SK-N-SH (cell line): ENCODE results near the gene ARHGAP4. TPM values are rescaled to one million over a fixed set of nuclear protein-coding genes. Genes with fewer than 3 reads are reported as not detected.

Experiments used
- CTCF ChIA-PET: fragments of 300-600, 350-600 bp; formaldehyde crosslinking; extraction: SDS; loops from one replicate; lab custom pipeline; 2021; lab: Yijun Ruan, JAX
- POLR2A ChIA-PET: fragments of 350-600 bp; sonication (Branson Sonifier 250); formaldehyde crosslinking; extraction: SDS; loops from one replicate; lab custom pipeline; 2020; ENCODE audit warnings: antibody characterized with exemption, inconsistent platforms; lab: Yijun Ruan, JAX
- DNase-seq: peaks from one replicate; pipeline ENCODE4 v3.0.0; 2012
- H2AFZ ChIP-seq: fragments of 200-600 bp; sonication (generic); 2 replicates; pipeline ENCODE4 v1.8.1; 2016; ENCODE audit warnings: antibody characterized with exemption, mild to moderate bottlenecking, low read depth
- H3F3A ChIP-seq: fragments of 200-600 bp; sonication (generic); replicated peaks from 2 replicates; pipeline ENCODE3; 2016; ENCODE audit warnings: antibody characterized with exemption, mild to moderate bottlenecking; ENCODE audit not compliant: insufficient read depth
- H3K27ac ChIP-seq, 2 experiments: fragments of 200-500 bp in 1 of 2; fragments of 200-600 bp in 1 of 2; sonication (Bioruptor generic) in 1 of 2; sonication (generic), shearing (Covaris generic) in 1 of 2; 2 replicates each; pipeline versions ENCODE4 v1.5.1 to v1.6.1; 2014 to 2016; ENCODE audit warnings: low read depth in 2 of 2, inconsistent platforms in 1 of 2, low read length in 1 of 2, mild to moderate bottlenecking in 1 of 2, mixed read lengths in 1 of 2
- H3K27me3 ChIP-seq: fragments of 200-600 bp; sonication (generic), shearing (Covaris generic); 2 replicates; pipeline ENCODE4 v1.6.1; 2016; ENCODE audit warnings: mixed run types; ENCODE audit not compliant: insufficient read depth
- H3K36me3 ChIP-seq, 2 experiments: fragments of 200-500 bp in 1 of 2; fragments of 200-600 bp in 1 of 2; sonication (Bioruptor generic) in 1 of 2; sonication (generic) in 1 of 2; replicated peaks in 1 of 2; 2 replicates each; pipeline versions ENCODE3 to v1.5.1; 2014 to 2016; ENCODE audit warnings: low read length in 1 of 2, mild to moderate bottlenecking in 1 of 2; ENCODE audit not compliant: insufficient read depth in 2 of 2, control insufficient read depth in 1 of 2
- H3K4me1 ChIP-seq, 2 experiments: fragments of 200-500 bp in 1 of 2; fragments of 200-600 bp in 1 of 2; sonication (Bioruptor generic) in 1 of 2; sonication (generic), shearing (Covaris generic) in 1 of 2; 2 replicates each; pipeline versions ENCODE4 v1.5.1 to v1.6.1; 2014 to 2016; ENCODE audit warnings: low read depth in 1 of 2, low read length in 1 of 2, mixed run types in 1 of 2; ENCODE audit not compliant: insufficient read depth in 2 of 2, control insufficient read depth in 1 of 2
- H3K4me2 ChIP-seq: fragments of 200-600 bp; sonication (generic), shearing (Covaris generic); 2 replicates; pipeline ENCODE4 v1.6.1; 2017; ENCODE audit warnings: mixed run types
- H3K4me3 ChIP-seq, 2 experiments: fragments of 200-500 bp in 1 of 2; fragments of 200-600 bp in 1 of 2; sonication (Bioruptor generic) in 1 of 2; sonication (generic), shearing (Covaris generic) in 1 of 2; 2 replicates each; pipeline versions ENCODE4 v1.5.1 to v1.8.1; 2014 to 2016; ENCODE audit warnings: low read depth in 2 of 2, inconsistent platforms in 1 of 2, low read length in 1 of 2, mild to moderate bottlenecking in 1 of 2, mixed read lengths in 1 of 2, moderate library complexity in 1 of 2
- H3K79me2 ChIP-seq: fragments of 200-600 bp; sonication (generic); 2 replicates; pipeline ENCODE4 v1.8.1; 2017; ENCODE audit warnings: mild to moderate bottlenecking; ENCODE audit not compliant: insufficient read depth
- H3K9ac ChIP-seq: fragments of 200-600 bp; sonication (generic); 2 replicates; pipeline ENCODE4 v1.6.1; 2017; ENCODE audit warnings: mixed run types
- H3K9me2 ChIP-seq: fragments of 200-600 bp; sonication (generic); 2 replicates; pipeline ENCODE4 v1.6.1; 2017; ENCODE audit warnings: mixed run types
- H3K9me3 ChIP-seq: fragments of 200-600 bp; sonication (generic); 2 replicates; pipeline ENCODE4 v1.6.1; 2017; ENCODE audit warnings: mixed run types, mild to moderate bottlenecking, moderate library complexity
- H4K20me1 ChIP-seq: fragments of 200-600 bp; sonication (generic); 2 replicates; pipeline ENCODE4 v1.6.1; 2017; ENCODE audit warnings: mild to moderate bottlenecking, mixed run types; ENCODE audit not compliant: insufficient read depth
- CHD2 ChIP-seq: fragments of 150-350 bp; IDR thresholded peaks from 2 replicates; pipeline ENCODE4 v1.6.1; 2018; ENCODE audit warnings: low read length; ENCODE audit not compliant: partially characterized antibody
- CTCF ChIP-seq: fragments of 200-600 bp; sonication (generic); IDR thresholded peaks from 2 replicates; pipeline ENCODE4 v1.6.1; 2017; ENCODE audit warnings: antibody characterized with exemption, mild to moderate bottlenecking, moderate library complexity
- EZH2phosphoT487 ChIP-seq: fragments of 200-600 bp; sonication (generic); IDR thresholded peaks from 2 replicates; pipeline ENCODE4 v1.6.1; 2017; ENCODE audit warnings: low read depth, mixed run types, mild to moderate bottlenecking, antibody characterized with exemption, moderate library complexity, borderline replicate concordance
- FOXJ3 ChIP-seq: sonication (generic); formaldehyde crosslinking; IDR thresholded peaks from 2 replicates; pipeline ENCODE4 v1.5.1; 2020; ENCODE audit warnings: mild to moderate bottlenecking, missing genetic modification reagents
- FOXM1 ChIP-seq: IDR thresholded peaks from 2 replicates; pipeline ENCODE4 v1.4.0; 2012; ENCODE audit warnings: low read depth, mild to moderate bottlenecking
- GABPA ChIP-seq: IDR thresholded peaks from 2 replicates; pipeline ENCODE4 v1.4.0; 2012; ENCODE audit warnings: low read depth, mild to moderate bottlenecking
- IRF3 ChIP-seq: fragments of 150-350 bp; IDR thresholded peaks from 2 replicates; pipeline ENCODE4 v1.6.1; 2016; ENCODE audit warnings: mild to moderate bottlenecking, low read depth, low read length
- JUND ChIP-seq: IDR thresholded peaks from 2 replicates; pipeline ENCODE4 v1.4.0; 2012
- MAX ChIP-seq: IDR thresholded peaks from 2 replicates; pipeline ENCODE4 v1.4.0; 2012; ENCODE audit warnings: low read depth
- MXI1 ChIP-seq: IDR thresholded peaks from 2 replicates; pipeline ENCODE4 v1.6.1; 2012; ENCODE audit warnings: mild to moderate bottlenecking, low read depth, low read length, improper control_type of control experiment
- NRF1 ChIP-seq: IDR thresholded peaks from 2 replicates; pipeline ENCODE4 v1.6.1; 2012; ENCODE audit warnings: low read depth, mild to moderate bottlenecking, low read length
- RCOR1 ChIP-seq: fragments of 150-350 bp; IDR thresholded peaks from 2 replicates; pipeline ENCODE4 v1.6.1; 2017; ENCODE audit warnings: antibody characterized with exemption, low read length
- REST ChIP-seq: IDR thresholded peaks from 2 replicates; pipeline ENCODE4 v1.6.1; 2012; ENCODE audit warnings: mild to moderate bottlenecking, low read depth, low read length, moderate library complexity
- RFX5 ChIP-seq: IDR thresholded peaks from 2 replicates; pipeline ENCODE4 v1.6.1; 2012; ENCODE audit warnings: mild to moderate bottlenecking, improper control_type of control experiment, low read length
- SIN3A ChIP-seq: IDR thresholded peaks from 2 replicates; pipeline ENCODE4 v1.6.1; 2012; ENCODE audit warnings: low read depth, mild to moderate bottlenecking, low read length, moderate library complexity, borderline replicate concordance
- SMC3 ChIP-seq: IDR thresholded peaks from 2 replicates; pipeline ENCODE4 v1.6.1; 2012; ENCODE audit warnings: low read depth, low read length, improper control_type of control experiment
- TAF1 ChIP-seq: IDR thresholded peaks from 2 replicates; pipeline ENCODE4 v1.6.1; 2012; ENCODE audit warnings: low read depth, mild to moderate bottlenecking, low read length, moderate library complexity, borderline replicate concordance
- USF1 ChIP-seq: IDR thresholded peaks from 2 replicates; pipeline ENCODE4 v1.4.0; 2012; ENCODE audit warnings: low read depth, borderline replicate concordance
- USF2 ChIP-seq: fragments of 150-350 bp; IDR thresholded peaks from 2 replicates; pipeline ENCODE4 v1.6.1; 2017; ENCODE audit warnings: antibody characterized with exemption, low read length, low read depth, borderline replicate concordance
- ZBTB33 ChIP-seq: IDR thresholded peaks from 2 replicates; pipeline ENCODE4 v1.4.0; 2012; ENCODE audit warnings: low read depth, borderline replicate concordance
- WGBS: methylation state at CpG from one replicate; pipeline ENCODE4 v1.1.6; 2017; ENCODE audit warnings: low lambda C conversion rate; 5-methylcytosine and 5-hydroxymethylcytosine counted together
- polyA plus RNA-seq, 3 experiments: library from polyadenylated mRNA; depleted of rRNA; stranded (reverse); fragments of >200 nt; gene quantifications; 2 replicates each; pipeline ENCODE4 v1.2.3, GENCODE V29; 2012

Gene ARHGAP4
- polyA plus RNA-seq, 1 of the 3 experiments (the other 2 are of a cell fraction), result 1.6 TPM

GRCh38 chrX:153885968-153886903 lies 39.8 kb downstream of the ARHGAP4 start, which contains the start of gene L1CAM:
TSS of gene L1CAM (minus strand) at chrX:153886173. CDS start at chrX:153875836, 10,337 bp downstream.
- no peak within 1 kb of the TSS for H2AFZ ChIP-seq
- H3K9me3 ChIP-seq, result no peaks in the 10 kb centered on the region
- H3F3A ChIP-seq, result no peaks in the 10 kb centered on the region
- H3K4me2 ChIP-seq, result 0 out of 2 replicates have a peak within 1 kb of the TSS, but pooled peaks have one; percentile 15
- H3K9me2 ChIP-seq, result no peaks in the 10 kb centered on the region
- peak within 1 kb of the TSS; percentile 29 to 44; a peak in 3 of 4 replicates for H3K4me3 ChIP-seq
- ChIA-PET POLR2A (interaction anchor here (1.2 to 1.7 kb wide), 2 partner anchors 13 to 41 kb away, joined by 4 to 5 read pairs; no protein-coding TSS in a partner anchor), CTCF (no interaction called here)
- H3K79me2 ChIP-seq, result no peaks in the 10 kb centered on the region
- H3K36me3 ChIP-seq, result no peaks in the 10 kb centered on the region
- no peak within 1 kb of the TSS; a peak in 1 of 4 replicates for H3K27ac ChIP-seq
- H3K4me1 ChIP-seq, result peaks cover 0 to 25% of the 10 kb centered on the region in 2 experiments; a peak in 1 of 4 replicates
- DNase-seq, result peak; percentile 85
- 45% methylated on average over 24 of the region's 94 CpGs for WGBS
- TF ChIP-seq MAX (no peak), NRF1 (no peak), RCOR1 (no peak), MXI1 (no peak), RFX5 (no peak), IRF3 (no peak), USF2 (no peak), TAF1 (no peak), CHD2 (no peak), FOXJ3 (CRISPR knock-in tag) (no peak), CTCF (no peak), SIN3A (no peak), USF1 (no peak), ZBTB33 (no peak), REST (no peak), GABPA (no peak), SMC3 (no peak), JUND (no peak), EZH2phosphoT487 (no peak), FOXM1 (no peak)
- TF ChIP-seq, all 33 proteins: peak for 0
- peaks cover 45% of the 10 kb centered on the region for H3K27me3 ChIP-seq
- H3K9ac ChIP-seq, result no peak within 1 kb of the TSS
- no peaks in the 10 kb centered on the region for H4K20me1 ChIP-seq
